Muscle of arm (tissue), 12 donors: ENCODE measurements around the gene FAM3A. TPM values are rescaled to one million over a fixed set of nuclear protein-coding genes. Genes with fewer than 3 reads are reported as not detected.
"Not testable (repeated sequence)": the region's sequence is repeated elsewhere in the genome, so short reads cannot be mapped to it uniquely, and the experiment has no call there.

Source experiments
- DNase-seq: peaks from one replicate; pipeline ENCODE4 v3.0.0-alpha.2; 2013
- polyA plus RNA-seq, 12 donors: library from polyadenylated mRNA; unstranded; fragments of 120-200 nt; gene quantifications; one replicate each; pipeline ENCODE4 v1.2.1, GENCODE V29; 2013; ENCODE audit not compliant: insufficient read length in 12 of 12

Gene FAM3A
- polyA plus RNA-seq, 12 donors: 19.6 to 87.7 (median 25.8) TPM; not detected in 1

DNA sequence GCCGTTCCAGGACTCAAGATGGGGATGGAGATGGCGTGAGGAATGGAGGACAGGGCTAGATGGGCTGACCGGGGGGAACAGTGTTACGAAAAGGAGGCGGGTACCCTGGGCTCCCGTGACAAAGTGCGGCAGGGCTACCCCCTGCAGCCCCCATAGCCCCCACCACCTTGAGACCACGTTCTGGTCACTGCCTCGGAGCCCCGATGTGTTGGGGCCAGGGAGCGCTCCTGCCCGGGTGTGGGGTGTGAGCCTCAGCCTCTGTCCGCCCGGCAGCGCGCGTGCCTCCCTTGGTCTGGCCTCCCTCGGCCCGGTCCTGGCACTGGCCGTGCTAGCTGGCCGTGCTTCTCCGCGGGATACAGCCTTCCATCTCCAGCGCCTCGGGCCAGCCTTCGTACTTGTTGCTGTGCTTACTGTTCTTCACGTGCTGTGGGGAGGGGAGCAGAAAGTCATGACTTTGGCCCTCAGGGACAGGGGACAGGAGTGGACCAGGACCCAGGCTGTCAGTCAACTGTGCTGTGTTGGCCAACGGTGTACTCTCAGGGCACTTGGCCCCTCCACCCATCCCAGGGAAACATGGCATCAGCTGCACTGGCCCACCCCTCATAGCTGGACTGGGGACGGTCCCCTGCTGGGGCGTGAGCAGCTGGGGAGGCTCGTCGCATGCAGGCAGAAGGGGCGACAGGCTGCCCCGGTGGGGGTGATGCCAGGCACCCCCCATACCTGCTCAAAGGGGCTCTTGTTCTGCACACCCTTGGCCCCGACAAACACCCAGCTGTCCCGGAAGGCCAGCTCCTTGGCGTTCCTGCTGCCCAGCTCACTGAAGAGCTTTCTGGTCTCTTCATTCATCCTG is 9.3 kb downstream of the FAM3A start:
- no peak for DNase-seq

DNA sequence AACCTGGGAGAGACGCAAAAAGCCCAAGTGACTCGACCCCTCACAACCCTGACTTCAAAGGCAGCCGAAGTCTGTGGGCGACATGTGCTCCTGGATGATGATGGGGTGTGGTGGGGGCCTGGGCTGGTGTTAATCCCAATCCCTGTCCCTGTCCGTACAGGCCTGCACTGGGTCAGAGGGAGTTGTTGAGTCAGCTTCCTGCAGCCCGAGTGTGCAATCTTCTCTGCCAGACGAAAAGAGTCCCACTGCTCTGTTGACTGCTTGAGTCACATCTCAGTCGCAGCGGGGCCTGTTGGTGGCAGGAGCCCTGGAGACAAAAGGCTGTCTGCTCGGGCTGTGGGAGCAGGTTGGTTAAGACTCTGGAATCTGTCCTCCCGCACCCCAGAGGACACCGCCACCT is 10.3 kb downstream of the FAM3A start:
- no peak for DNase-seq

- no peak for DNase-seq
Measured at GRCh38 chrX:154502989-154503388, 13.0 kb downstream of the FAM3A start.

DNA sequence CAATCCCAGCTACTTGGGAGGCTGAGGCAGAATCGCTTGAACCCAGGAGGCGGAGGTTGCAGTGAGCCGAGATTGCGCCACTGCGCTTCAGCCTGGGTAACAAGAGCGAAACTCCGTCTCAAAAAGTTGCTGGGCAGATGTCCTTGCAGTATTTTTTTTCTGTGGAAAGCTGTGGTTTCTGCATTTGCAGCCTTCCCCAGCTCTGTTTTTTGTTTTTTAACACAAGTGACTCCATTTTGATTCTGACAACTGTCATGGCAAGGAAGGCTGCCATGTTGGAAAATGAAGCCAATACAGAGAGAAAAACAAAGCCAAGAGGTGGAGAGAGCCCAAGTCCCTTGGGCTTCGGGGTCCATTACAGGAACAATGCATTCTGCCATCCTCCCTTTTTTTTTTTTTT is 13.9 kb downstream of the FAM3A start:
- DNase-seq: no peak

DNA sequence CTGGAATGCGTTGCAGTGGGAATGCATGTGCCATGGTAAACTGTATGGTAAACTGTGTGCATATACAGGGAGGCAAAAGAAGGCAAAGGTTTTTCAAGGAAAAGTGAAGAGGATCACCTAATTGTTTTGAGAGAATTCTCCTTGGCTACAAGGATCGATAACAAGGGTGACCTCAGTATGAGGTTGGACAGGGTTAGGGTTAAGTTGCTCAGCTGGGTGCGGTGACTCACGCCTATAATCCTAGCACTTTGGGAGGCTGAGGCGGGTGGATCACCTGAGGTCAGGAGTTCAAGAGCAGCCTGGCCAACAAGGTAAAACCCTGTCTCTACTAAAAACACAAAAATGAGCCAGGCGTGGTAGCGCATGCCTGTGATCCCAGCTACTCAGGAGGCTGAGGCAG is 14.6 kb downstream of the FAM3A start:
- not testable (repeated sequence) for DNase-seq

DNA sequence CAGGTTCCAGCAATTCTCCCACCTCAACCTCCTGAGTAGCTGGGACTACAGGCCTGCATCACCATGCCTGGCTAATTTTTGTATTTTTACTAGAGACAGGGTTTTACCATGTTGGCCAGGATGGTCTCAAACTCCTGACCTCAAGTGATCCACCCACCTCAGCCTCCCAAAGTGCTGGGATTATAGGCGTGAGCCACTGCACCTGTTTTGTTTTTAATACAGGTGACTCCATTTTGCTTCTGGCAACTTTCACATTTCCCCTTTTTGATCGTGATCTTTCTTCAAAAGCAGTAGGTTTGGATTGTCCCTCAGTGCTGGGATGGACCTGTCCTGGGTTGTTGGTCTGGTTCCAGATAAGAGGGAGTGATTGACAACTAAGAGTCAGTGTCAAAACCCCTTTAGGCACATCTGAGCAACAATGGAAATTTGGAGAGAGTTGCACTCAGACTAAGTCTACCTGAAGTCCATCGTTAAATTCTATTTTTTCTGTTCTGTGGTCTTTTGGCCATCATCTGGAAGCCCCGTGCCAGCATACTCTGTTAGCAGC is 19.4 kb downstream of the FAM3A start:
- DNase-seq: not testable (repeated sequence)

GRCh38 chrX:154495472-154495922 is 20.5 kb downstream of the FAM3A start:
- DNase-seq: no peak

- DNase-seq: no peak
Measured at GRCh38 chrX:154494715-154495114, 21.3 kb downstream of the FAM3A start.

GRCh38 chrX:154490414-154491083 is 25.5 kb downstream of the FAM3A start, which contains the start of gene SLC10A3:
TSS of gene SLC10A3 (minus strand) at chrX:154490629. CDS start at chrX:154488940, 1,689 bp downstream.
- peak; percentile 90 for DNase-seq

DNA sequence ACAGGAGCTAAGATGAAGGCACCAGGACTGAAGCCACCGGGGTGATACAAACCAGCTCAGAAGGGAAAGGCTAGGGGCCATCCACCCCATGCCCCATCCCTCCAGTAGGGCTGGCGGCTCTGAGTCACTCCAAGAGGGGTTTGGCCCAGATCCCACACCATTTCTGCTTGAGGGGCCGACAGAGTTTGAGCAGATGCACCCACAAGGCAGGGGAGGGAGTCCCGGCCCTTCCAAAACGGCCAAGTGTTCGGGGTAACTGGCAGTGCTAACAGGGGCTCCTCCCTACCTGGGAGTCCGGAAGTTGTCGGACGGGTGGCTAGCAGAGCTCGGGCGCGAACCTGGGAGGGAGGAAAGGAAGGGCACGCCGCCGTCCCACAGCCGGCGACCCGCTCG is 26.0 kb downstream of the FAM3A start:
- DNase-seq: no peak

DNA sequence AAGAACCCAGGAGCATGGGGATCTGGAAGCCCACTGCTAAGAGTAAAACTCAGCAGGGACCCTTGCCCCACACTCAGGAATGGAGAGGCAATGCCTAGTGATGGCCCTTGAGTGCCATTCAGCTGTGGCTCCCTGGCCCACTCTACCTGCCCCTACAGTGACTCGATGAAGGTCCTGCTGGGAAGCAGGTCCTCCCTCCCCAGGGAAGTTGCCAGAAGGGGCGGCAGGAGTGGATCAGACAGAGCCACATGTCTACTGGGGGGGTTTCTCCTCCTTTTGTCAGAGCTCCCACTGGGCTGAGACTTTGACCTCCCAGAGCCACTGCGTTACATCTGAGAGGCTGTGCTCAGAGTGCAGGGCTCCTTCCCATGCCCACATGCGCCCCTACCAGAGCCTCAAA is 26.9 kb downstream of the FAM3A start:
- DNase-seq: no peak

GRCh38 chrX:154488336-154489075 is 27.5 kb downstream of the FAM3A start:
- DNase-seq: no peak

DNA sequence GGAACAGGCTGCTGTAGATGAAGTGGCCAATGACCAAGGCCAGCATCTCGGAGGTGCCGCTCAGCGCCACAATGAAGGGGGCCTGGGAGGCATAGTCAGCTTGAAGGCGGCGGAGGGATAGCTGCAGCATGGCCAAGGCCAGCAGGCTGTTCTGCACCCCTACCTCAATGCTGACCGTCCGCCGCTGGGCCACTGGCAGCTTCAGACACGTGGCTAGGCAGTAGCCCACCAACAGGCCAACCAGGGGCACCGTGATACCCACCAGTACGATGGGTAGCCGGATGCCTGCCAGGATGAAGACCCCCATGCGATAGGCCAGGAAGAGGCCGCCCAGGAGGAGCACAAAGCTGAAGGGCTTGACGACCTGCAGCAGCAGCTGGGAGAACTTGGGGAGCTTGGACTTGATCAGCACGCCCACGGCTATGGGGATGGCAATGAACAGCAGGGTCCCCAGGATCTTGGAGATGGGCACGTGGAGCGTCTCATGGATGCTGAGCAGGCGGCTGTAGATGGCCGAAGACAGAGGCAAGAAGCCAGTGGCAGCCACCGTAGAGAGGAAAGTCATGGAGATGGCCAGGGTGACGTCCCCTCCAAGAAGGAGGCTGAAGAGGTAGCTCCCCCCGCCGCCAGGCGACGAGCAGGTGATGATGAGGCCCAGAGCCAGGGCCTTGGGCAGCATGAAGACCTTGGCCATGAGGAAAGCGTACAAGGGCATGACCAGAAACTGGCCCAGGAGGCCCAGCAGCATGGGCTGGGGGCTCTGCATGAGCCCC is 28.3 kb downstream of the FAM3A start:
- no peak for DNase-seq

DNA sequence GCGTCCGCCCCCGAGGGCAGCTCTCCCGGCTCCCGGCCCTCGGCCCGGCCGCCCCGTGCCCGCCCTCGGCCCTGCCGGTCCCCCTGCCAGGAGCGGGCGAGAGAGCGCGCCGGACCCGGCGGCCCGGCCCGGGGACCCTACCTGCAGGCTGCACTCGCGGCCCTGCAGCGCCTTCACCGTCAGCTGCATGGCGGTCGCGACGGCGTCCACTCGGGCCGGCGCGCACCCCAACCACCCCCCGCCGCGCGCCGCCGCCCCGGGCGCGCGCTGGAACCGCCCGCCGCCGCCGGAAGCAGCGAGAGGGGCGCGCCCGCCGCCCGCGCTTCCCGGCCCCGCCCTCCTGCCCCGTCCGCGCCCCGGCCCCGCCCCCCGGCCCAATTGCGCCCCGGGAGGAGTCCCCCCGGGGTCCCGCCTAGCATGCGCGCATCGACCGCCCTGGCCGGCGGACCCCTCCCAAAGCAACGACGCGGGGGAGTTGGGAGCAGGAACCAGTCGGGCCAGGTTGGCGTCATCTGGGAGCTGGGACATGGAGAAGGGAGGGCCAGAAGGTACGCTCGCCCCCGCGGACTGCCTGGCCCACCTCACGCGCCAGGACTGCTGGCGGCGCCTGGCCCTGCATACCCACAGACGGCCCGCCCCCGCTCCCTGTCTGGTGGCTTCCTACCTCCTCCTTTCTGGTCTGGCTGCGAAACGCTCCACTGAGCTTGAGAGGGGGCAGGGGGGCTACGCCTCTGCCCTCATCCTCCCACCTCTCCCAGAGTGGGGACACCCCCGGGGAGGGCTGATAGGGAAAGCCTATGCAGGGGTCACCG is 29.4 kb downstream of the FAM3A start, which contains the start of gene UBL4A:
Gene UBL4A (minus strand): TSS at position 220 of the 812 bp plus-strand sequence. CDS start 31 bp downstream, at position 189.
- DNase-seq: no peak

GRCh38 chrX:154486052-154486395 is 30.0 kb downstream of the FAM3A start:
- DNase-seq: no peak

DNA sequence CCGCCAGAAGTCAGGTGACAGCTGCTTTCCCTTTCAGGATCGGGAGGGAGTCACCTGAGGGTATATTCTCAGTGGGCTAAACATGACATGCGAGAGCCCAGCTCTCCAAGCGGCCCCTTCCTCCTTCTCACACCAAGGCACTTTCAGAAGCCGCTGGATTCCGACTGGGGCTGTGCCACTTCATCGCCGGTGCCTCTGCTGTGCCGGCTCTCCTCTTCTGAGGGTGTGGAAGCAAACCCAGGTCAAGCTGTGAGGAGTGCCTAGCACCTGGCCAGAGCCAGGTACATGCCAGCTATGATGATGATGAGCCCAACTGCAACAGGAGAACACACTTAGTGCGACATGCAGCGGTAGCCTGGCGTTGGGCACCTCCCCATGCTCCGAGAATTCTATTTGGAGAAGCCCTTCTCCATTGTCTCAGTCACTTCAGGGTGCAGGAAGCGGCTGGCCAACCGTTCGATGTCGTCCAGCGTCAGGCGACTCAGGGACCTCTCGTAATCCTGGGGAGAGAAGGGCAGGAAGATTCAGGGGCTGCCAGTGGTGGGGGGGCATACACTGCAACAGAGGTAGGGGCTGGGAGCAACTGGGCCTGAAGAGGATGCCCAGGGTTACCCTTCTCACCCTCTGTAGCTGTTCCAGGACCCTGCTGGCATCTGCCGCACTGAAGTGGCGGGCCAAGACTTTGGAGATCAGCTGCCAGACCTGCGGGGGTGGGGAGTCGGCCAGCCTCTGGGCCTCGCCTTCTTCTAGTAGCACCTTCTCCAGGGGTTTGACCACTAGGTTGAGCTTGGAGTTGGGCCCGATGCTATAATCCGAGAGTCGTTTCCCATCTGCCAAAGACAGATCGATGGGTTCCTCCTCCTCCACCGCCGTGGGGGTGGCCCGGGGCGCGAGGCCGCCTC is 30.6 kb downstream of the FAM3A start:
- DNase-seq: no peak

- DNase-seq: no peak
Measured at GRCh38 chrX:154484255-154485149, 31.5 kb downstream of the FAM3A start.

GRCh38 chrX:154483325-154483724 is 32.7 kb downstream of the FAM3A start:
- DNase-seq: no peak
